GM19023 (cell line): ENCODE data around the gene FABP7.
A peak's percentile ranks its signal among the peaks of the same experiment; 100 is the strongest.
"Not testable (repeated sequence)": the region's sequence is repeated elsewhere in the genome, so short reads cannot be mapped to it uniquely, and the experiment has no call there.

Experiments
- ATAC-seq: cut with Tn5 transposase; IDR thresholded peaks from one replicate; pipeline ENCODE4 v1.9.1; 2021; ENCODE audit warnings: mild to moderate bottlenecking, moderate library complexity; ENCODE audit not compliant: unreplicated experiment

The FABP7 gene

DNA sequence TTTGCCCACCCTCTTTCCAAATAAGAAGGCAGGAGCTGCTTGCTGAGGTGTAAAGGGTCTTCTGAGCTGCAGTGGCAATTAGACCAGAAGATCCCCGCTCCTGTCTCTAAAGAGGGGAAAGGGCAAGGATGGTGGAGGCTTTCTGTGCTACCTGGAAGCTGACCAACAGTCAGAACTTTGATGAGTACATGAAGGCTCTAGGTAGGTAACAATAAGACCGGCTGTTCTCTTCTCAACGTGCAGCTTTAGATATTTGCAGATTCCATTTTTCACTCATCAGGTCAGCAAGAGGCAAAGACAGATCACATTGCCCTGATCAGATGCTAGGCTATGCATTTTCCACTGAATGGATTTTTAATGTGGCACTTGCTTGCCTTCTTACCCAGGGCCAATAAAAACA, at the start of gene FABP7:
Gene FABP7, plus strand, starts transcription at position 50 of the 400 bp plus-strand sequence. Its CDS starts 79 bp downstream, at position 129.
- ATAC-seq = no peak

DNA sequence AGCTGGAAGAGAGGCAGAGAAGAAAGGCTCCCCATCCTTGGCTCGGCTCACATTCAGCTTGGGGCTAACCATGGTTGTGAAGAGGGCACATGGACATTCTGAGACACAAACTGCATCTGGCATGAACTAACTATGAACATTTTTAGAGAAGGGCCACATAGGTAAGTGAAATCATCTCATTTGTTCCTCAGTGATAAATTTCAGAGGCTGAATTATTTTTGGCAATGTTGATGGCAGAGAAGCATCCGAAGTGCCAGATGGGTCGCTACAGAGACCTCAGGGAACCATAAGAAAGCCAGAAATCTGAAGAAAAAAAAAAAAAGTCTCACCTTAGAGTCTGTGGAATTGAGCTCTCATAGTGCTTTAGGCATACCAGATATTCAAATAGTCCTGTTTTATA, 49.2 kb upstream of the FABP7 start:
- ATAC-seq = no peak

DNA sequence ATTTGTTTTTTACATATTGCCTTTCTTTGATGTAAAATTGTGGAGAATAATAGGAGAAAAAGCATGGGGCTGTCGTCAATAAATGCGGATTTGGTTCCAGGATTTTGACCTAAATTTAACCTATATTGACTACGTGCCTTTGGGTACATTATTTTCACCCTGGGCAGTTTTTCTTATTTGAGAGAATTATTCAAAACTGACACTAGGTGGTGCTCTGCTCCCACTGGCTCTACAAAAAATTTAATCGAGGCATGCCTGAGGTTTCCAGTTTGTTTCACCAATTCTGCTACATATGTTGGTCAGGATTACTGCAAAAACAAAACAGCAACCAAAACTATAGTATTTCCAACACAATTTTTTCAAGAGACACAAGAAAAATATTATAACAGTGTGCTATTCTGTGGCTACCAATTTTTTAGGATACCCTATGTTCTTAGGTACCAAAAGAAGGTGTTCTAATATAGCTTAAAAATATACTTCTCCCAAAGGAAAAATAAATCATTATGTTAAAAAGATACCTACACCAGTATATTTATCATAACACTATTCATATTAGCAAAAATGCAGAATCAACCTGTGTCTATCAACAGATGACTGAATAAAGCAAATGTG, 48.6 kb upstream of the FABP7 start:
- ATAC-seq = no peak

DNA sequence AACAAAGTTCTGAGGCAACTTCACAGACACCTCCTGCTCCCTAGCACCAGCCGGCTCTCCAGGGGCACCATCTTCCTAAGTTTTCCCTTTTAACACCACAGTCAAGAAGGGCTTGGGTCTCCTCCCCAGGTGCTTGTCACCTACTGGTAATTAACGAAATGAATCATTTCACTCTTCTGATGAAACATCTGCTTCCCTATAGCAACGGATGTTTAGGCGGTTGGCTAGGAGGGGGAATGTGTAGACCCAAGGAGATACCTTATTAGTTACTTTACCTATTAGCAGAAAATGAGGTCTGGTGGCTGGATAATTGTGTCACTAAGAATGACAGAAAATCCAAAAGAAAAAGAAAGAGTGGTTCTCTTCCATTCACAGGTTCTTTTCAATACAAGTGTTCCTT, 46.3 kb upstream of the FABP7 start:
- no peak for ATAC-seq

DNA sequence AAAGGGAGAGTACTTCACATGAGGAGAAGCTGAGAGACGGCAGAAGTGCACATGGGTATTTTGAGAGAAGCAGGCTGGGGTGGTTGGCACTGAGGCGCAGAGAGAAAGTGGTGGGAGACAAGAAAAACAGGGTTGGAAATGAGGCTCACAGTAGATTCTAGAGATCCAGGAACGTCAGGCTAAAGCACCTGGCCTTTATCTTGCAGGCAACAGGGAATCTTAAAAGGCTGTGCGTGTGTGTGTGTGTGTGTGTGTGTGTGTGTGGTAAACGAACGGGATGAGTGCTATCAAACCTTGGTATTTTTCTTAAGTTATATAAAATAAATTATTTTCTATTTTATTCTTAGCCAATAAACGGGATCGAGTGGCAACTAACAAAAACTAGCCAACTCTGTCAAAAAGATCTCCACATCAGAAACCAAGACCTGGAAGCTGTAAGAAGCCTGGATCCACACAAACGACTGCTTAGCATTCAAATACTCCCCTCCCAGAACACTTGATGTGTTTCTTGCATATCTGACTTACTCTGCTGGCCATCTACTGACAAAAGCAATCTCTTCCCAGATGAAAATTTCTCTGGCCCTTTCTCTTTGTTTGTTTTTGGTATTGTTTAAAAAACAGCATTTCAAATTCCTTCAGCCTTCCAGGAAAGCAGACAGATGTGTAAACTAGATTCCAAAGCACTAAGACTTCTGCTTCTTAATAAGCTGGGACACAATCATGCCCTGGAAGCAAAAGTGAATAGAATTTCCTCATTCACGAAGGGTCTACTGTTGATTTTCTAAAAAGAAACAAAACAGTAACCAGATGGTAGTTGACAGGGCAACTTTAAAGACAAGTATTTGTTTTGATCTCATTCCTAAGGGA, 44.8 kb upstream of the FABP7 start:
- ATAC-seq = no peak

DNA sequence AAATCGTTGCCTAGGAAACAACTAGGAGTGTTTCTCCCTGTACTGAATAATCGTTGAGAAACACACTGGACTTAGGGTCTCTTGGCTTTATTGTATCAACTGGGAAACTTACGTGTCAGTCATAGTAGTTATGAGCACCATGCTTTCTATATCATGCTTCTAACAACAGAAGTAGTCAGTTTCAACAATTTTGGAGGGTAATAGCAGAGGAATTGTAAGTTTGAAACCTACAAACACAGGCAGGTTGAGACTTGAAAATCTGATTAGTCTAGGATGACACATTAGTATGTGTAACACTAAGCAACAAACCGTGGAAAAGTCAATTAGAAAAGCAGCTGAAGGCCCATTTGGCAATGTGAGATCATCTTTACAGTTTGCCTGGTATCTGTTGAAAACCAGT, 43.9 kb upstream of the FABP7 start:
- ATAC-seq = no peak

DNA sequence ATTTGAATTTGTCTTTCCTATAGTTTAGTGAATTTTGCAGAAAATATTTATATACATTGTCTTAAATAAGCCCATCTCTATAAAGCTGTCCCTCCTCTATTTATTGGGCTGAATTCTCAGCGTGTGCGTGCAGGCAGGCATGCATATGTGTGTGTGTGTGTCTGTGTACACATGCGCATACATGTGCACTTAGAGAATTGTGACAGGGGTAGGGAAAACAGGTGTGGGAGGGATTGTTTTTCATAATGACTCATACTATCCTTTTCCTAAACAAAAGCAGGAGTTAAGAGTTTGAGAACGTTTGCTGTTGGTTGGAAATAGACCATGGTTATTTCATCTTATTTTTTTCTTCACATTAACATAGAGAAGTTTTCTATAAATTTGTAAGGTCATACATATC, 43.4 kb upstream of the FABP7 start:
- no peak for ATAC-seq

DNA sequence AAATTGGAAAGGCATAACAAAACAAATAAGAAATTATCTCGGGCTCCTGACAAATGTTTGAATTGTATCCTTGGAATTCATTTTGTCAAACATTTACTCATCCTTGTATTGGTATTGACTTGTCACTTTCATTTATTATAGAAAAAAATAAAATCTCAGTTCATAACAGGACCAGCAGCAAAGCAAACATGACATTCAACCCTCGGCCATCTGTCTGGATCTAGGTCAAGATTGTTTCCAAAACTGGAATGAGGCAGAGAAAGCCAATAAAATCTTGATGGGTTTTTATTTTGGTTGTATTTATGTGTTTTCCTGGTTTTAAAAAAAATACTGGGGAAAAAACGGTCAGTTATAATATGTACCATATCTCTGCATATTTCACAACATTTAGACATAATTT, 42.9 kb upstream of the FABP7 start:
- ATAC-seq = no peak

DNA sequence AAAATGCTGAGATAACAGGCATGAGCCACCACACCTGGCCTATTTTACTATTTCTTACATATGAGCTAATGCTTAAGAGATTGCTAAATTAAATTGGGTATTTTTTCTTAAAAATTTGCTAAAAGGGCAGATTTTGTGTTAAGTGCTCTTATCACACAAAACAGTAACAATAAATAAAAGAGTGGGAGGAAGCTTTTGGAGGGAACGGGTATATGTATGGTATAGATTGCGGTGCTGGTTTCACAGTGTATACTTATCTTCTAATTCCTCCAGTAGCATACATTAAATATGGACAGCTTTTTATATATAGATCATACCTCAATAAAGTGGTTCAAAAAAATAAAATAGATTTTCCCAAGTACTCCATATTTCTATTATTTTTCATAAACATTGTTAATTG, 39.4 kb upstream of the FABP7 start:
- no peak for ATAC-seq

DNA sequence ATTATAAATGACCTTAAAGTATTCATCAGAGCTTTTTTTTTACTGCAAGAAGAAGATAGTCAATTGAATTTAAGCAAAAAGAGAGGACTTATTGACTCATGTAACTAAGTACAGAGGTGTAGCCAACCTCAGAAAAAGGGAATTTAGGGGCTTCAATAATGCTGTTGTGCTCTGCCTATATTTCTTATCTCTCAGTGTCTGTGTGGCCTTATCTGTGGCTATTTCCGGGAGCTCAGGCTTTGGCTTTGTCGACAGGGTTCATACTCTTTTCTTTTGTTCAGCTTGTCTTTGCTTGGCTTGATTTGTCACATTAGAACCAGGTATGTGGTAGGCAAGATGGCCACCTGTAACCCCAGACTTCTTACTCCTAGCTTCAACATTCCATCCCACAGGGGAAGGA, 38.6 kb upstream of the FABP7 start:
- no peak for ATAC-seq

DNA sequence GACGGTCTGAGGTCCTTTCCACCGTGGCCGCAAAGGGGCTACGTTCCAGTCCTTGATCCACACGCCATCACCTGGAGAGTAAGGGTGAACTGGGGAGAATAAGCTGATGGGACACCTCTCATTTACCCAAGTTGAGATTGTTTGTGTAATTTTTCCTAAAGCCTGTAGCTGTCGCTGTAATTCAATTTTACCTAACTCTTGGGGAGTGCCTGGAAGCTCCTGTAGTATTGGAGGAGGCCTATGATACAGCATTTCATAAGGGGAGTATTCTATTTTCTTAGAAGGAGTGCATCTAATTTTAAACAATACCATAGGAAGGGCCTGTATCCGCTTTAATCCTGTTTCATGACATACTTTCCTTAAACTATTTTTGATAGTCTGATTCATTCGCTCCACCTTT, 35.3 kb upstream of the FABP7 start:
- ATAC-seq = not testable (repeated sequence)

DNA sequence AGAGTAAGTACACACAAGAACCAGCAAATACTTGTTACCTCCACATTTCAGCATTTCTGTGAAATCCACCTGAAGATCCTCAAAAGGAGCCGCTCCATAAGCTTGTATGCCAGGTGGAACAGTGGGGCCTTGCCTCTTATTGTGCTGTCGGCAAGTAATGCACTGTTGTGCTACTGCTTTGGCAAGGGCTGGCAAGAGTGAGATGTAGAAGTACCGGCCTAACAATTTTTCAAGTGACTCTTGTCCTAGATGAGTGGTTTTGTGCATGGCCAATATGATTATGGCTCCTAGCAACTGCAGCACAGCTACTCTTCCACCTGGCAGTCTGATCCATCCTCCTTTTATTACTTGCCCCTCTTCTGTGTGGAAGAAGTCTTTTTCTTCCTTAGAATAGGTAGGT, 34.7 kb upstream of the FABP7 start:
- ATAC-seq = not testable (repeated sequence)

DNA sequence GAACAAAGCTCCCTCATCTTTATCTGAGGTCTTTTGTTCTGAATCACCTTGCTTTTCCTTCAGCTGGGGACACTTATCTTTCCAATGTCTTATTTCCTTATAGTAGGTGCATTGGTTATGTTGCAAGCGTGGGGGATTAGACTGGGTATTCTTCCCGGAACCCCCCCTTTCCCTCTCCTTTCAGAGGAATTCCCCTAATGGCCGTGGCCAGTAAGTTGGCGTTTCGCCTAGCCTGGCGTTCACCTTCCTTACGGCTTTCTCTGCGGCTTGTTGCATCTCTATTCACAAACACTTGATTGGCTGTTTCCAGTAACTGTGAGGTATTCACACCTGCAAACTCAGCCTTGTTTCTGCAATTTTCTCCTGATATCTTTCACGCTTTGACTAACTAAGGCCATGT, 32.8 kb upstream of the FABP7 start:
- ATAC-seq = no peak

DNA sequence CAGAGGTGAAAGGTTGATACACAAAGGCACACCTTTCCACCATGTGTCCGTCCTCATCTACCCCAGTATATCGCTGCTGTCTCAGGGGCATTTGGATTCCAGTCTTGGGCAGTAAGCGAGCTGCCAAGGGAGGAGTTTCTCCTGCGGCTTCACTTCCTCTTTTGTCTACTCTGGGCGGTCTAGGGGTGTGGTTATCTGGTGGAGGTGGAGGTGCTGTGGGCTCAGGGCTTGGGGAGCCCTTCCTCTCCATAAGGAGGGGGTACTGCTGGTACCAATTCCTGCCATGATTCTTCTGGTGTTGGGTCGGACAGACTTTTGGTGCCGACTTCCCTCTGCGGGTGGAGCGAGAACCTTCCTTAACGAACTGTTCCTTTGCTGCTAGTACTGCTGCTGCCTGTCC, 31.9 kb upstream of the FABP7 start:
- no peak for ATAC-seq

DNA sequence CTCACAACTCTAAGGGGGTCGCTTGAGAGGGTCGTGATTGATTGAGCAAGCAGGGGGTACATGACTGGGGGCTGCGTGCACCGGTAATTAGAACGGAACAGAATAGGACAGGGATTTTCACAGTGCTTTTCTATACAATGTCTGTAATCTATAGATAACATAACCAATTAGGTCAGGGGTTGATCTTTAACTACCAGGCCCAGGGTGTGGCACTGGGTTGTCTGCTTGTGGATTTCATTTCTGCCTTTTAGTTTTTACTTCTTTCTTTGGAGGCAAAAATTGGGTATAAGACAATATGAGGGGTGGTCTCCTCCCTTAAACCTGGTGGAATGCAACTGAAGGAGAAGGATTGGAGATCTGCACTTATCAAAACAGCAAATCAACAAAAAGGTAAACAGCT, 30.6 kb upstream of the FABP7 start:
- ATAC-seq = not testable (repeated sequence)

DNA sequence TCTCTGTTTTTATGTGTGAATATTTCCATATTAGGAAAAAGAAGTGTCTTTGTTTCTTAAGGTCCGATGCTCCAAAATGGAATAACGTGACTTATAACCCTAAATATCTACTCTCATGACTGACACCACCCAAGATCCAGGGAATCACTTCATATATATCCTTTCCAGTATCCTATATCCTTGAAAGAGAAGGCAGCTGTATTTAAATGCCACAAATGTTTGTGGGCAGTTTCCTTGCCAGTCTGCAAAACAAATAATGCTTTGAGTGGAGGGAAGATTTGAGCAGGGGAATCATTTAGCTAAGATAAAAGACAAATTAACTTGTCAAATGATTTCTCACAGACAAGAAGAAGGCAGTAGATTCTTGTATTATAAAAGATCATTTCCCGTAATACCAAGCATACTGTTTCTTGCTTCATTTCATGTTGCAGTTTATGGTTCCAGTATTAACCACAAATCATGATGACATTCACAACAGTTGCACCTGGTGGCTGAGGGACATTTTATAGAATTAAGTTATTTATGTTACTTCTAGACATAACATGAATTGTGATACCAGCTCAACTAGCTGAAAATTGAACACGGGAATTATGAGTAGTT, 30.0 kb upstream of the FABP7 start:
- ATAC-seq = no peak

DNA sequence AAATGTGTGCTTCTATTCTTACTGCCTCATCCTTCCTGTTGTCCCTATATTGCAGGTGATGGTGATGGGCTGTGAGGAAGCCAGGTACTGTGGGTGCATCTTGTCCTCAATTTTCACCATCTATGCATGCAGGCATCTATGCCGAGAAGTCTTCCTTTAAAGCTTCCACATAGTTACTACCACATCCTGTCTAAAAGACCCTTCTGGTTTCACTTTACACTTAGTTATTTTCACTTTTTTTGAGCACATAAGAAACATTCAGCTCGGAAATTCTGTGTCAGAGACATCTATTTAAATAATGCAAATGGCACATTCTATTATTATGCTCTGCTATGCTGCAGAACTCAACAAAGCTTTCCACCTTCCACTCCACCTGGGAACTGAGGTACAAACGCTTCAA, 28.2 kb upstream of the FABP7 start:
- peak; percentile 80 for ATAC-seq

DNA sequence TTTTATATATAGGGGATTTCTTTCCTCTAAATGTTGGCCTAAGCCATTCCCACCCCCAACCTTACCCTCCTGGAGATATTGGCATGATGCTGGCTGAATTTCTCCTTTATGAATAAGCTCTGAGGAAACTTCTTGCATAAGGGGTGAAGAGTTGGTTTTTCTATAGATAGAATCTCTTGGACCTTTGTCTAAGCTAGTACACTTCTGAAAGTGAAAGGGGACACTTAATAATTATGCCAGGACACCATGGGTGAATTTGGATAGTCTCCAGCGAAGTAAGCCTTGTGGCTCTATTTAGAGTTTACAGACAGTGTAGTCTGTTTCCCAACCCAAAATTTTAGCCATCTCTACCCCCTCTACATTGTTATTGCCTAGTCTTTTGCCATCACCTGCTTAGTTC, 27.1 kb upstream of the FABP7 start:
- ATAC-seq = no peak

DNA sequence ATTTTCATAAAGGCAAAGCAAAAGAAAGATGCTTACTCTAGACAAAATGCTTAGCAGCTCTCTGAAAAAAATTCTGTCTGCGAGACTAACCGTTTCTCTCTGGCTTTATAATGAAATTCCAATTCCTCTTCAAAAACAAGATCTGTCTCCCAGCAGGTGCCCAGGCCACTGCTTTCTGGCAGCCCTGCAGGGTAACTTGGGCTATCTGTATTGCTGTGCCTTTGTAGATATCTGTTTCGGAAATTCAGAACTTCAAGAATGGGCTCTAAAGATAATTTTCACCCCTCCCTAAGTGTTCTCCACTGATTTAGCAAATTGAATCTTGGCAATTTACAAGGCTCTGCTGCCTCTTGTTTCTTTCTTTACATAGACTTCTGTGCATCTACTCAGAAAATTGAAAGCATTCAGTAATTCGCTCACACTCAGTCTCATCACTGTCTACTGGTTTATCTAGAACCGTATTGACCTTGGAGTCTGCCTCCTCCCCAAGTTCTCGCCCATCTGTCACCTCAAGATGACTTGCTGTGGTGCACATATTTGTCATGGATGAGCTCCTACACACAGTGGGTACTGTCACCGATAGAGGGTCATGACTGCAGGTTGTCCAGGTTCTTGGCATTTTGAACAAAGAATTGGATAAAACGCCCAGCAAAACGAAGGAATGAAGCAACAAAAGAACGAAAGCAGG, 26.4 kb upstream of the FABP7 start:
- no peak for ATAC-seq

DNA sequence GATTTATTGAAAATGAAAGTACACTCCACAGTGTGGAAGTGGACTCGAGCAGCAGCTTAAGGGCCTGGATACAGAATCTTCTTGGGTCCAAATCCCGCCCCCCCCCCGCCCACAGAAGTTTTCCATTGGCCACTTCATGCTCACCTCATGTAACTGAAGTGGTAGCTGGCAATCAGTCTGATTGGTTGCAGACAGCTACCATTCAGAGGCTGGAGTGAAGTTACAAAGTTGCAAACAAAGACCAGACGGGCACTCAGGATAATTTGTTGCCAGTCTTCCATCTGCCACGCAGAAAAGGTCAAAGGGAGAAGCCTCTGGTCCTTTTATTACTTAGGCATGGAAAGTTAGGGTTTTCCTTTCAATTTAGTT, 25.8 kb upstream of the FABP7 start:
- no peak for ATAC-seq

DNA sequence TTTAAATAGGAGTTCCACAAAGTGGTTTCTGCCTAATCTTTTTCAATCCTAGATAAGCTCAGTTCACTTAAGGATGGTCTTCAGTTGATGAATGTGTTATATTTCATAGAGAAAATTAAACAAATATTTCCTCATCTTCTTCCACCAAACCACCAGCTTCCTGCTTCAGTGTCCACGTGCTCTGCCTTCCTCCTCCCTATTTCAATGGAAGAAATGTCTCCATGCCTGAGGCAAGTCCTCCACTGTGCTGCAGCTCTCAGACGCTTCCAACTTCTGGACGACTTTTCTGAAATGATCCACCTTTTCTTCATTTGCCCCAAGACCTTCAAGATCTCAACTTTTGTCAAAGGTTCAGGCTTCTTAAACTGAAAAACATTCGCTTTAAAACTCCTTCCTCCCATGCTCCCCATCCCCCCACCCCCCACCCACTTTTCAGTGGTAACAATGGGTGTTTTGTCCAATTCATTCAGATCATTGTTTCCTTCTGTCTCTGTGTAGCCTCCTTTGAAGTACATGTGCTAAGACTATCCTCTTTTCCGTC, 25.3 kb upstream of the FABP7 start:
- ATAC-seq = no peak
